ENCODE results near the gene CXCL3.

- TF ChIP-seq CTCF (conservative IDR thresholded peaks at IDR 0.05) = no peak
- no peak for TF ChIP-seq ZFX (IDR thresholded peaks at IDR 0.05)
These were observed 38.2 kb downstream of the CXCL3 start for GRCh38 chr4:74000301-74000700.
